DMS114 treated with DMSO at 0.1 percent for 48 hours (cell line): ENCODE results near the gene SOX10.
"Not testable (repeated sequence)": the region's sequence is repeated elsewhere in the genome, so short reads cannot be mapped to it uniquely, and the experiment has no call there.

ENCODE experiments used
- DNase-seq: peaks from one replicate; lab custom pipeline; 2025; ENCODE audit not compliant: unreplicated experiment; lab: John Stamatoyannopoulos, UW

SOX10 gene

GRCh38 chr22:37986371-37986770 lies 2.0 kb upstream of the SOX10 start:
- DNase-seq: no peak

- DNase-seq: no peak
These were observed 1.5 kb upstream of the SOX10 start for GRCh38 chr22:37985751-37986281.

GRCh38 chr22:37985050-37985585 lies 763 bp upstream of the SOX10 start:
- no peak for DNase-seq

- no peak for DNase-seq
These were observed 1.2 kb downstream of the SOX10 start for GRCh38 chr22:37982938-37983859.

- no peak for DNase-seq
These were observed 2.1 kb downstream of the SOX10 start for GRCh38 chr22:37982151-37982785.

GRCh38 chr22:37981282-37982011 lies 2.9 kb downstream of the SOX10 start:
- no peak for DNase-seq

GRCh38 chr22:37979782-37980181 lies 4.6 kb downstream of the SOX10 start:
- DNase-seq: no peak

- DNase-seq: no peak
These were observed 7.8 kb downstream of the SOX10 start for GRCh38 chr22:37976547-37976946.

- DNase-seq: not testable (repeated sequence)
These were observed 8.3 kb downstream of the SOX10 start for GRCh38 chr22:37976022-37976421.

- no peak for DNase-seq
These were observed 9.2 kb downstream of the SOX10 start for GRCh38 chr22:37975153-37975552.

- no peak for DNase-seq
These were observed 10.8 kb downstream of the SOX10 start for GRCh38 chr22:37973271-37974170.

- no peak for DNase-seq
These were observed 11.8 kb downstream of the SOX10 start for GRCh38 chr22:37972527-37972926.

GRCh38 chr22:37971475-37972434 lies 12.6 kb downstream of the SOX10 start:
- no peak for DNase-seq

GRCh38 chr22:37970864-37971263 lies 13.5 kb downstream of the SOX10 start:
- DNase-seq: no peak

- DNase-seq: no peak
These were observed 15.7 kb downstream of the SOX10 start for GRCh38 chr22:37968452-37969251.

GRCh38 chr22:37967637-37968451 lies 16.5 kb downstream of the SOX10 start:
- no peak for DNase-seq

- DNase-seq: no peak
These were observed 17.2 kb downstream of the SOX10 start for GRCh38 chr22:37967147-37967546.
